Endometrial microvascular endothelial cells (primary cell): ENCODE results near the gene DACH1. TPM values are rescaled to one million over a fixed set of nuclear protein-coding genes. Genes with fewer than 3 reads are reported as not detected.
"Not testable (repeated sequence)": the region's sequence is repeated elsewhere in the genome, so short reads cannot be mapped to it uniquely, and the experiment has no call there.

Experiments used
- in situ Hi-C: cut with HindIII; loops from 2 replicates; pipeline ENCODE4 v1.10.0; 2017; ENCODE audit warnings: low sequenced_read_pairs, low pct_unique_long_range_greater_than_20kb; ENCODE audit errors: inconsistent ontology term
- total RNA-seq: library from RNA; depleted of rRNA; stranded (reverse); fragments of >200 nt; gene quantifications from one replicate; pipeline ENCODE4 v1.2.3, GENCODE V29; 2015; ENCODE audit errors: inconsistent ontology term

The DACH1 gene
- total RNA-seq, 1 donor from 2014 or later: 1.1 TPM

GRCh38 chr13:71789693-71790329, 77.2 kb downstream of the DACH1 start:
- in situ Hi-C loops: no loop called here

- in situ Hi-C loops: no loop called here
Measured at GRCh38 chr13:71789037-71789436, 78.0 kb downstream of the DACH1 start.

GRCh38 chr13:71787414-71787813, 79.6 kb downstream of the DACH1 start:
- in situ Hi-C loops: no loop called here

- in situ Hi-C loops: no loop called here
Measured at GRCh38 chr13:71786875-71787274, 80.1 kb downstream of the DACH1 start.

- in situ Hi-C loops: no loop called here
Measured at GRCh38 chr13:71785361-71785760, 81.6 kb downstream of the DACH1 start.

GRCh38 chr13:71780546-71780945, 86.5 kb downstream of the DACH1 start:
- in situ Hi-C loops: no loop called here

- in situ Hi-C loops: not testable (repeated sequence)
Measured at GRCh38 chr13:71778998-71779397, 88.0 kb downstream of the DACH1 start.

- in situ Hi-C loops: no loop called here
Measured at GRCh38 chr13:71775966-71776365, 91.0 kb downstream of the DACH1 start.

GRCh38 chr13:71774863-71775262, 92.1 kb downstream of the DACH1 start:
- in situ Hi-C loops: no loop called here

GRCh38 chr13:71773531-71773930, 93.5 kb downstream of the DACH1 start:
- in situ Hi-C loops: no loop called here

GRCh38 chr13:71772361-71772760, 94.6 kb downstream of the DACH1 start:
- in situ Hi-C loops: no loop called here

- in situ Hi-C loops: no loop called here
Measured at GRCh38 chr13:71771144-71771543, 95.9 kb downstream of the DACH1 start.

- in situ Hi-C loops: no loop called here
Measured at GRCh38 chr13:71770710-71771109, 96.3 kb downstream of the DACH1 start.

GRCh38 chr13:71768881-71769280, 98.1 kb downstream of the DACH1 start:
- in situ Hi-C loops: no loop called here

GRCh38 chr13:71759651-71760511, 107.1 kb downstream of the DACH1 start:
- in situ Hi-C loops: no loop called here

- in situ Hi-C loops: no loop called here
Measured at GRCh38 chr13:71758828-71759227, 108.2 kb downstream of the DACH1 start.

- in situ Hi-C loops: no loop called here
Measured at GRCh38 chr13:71754407-71754974, 112.5 kb downstream of the DACH1 start.

GRCh38 chr13:71752775-71753513, 114.1 kb downstream of the DACH1 start:
- in situ Hi-C loops: no loop called here

GRCh38 chr13:71751073-71751472, 115.9 kb downstream of the DACH1 start:
- in situ Hi-C loops: no loop called here
